SK-N-SH (cell line): Measurements from ENCODE around the gene TRAIP. TPM values are rescaled to one million over a fixed set of nuclear protein-coding genes. Genes with fewer than 3 reads are reported as not detected.
"Not testable (repeated sequence)": the region's sequence is repeated elsewhere in the genome, so short reads cannot be mapped to it uniquely, and the experiment has no call there.

Experiments used
- CTCF ChIA-PET: fragments of 300-600, 350-600 bp; formaldehyde crosslinking; extraction: SDS; loops from one replicate; lab custom pipeline; 2021; lab: Yijun Ruan, JAX
- POLR2A ChIA-PET: fragments of 350-600 bp; sonication (Branson Sonifier 250); formaldehyde crosslinking; extraction: SDS; loops from one replicate; lab custom pipeline; 2020; ENCODE audit warnings: antibody characterized with exemption, inconsistent platforms; lab: Yijun Ruan, JAX
- DNase-seq: peaks from one replicate; pipeline ENCODE4 v3.0.0; 2012
- H2AFZ ChIP-seq: fragments of 200-600 bp; sonication (generic); 2 replicates; pipeline ENCODE4 v1.8.1; 2016; ENCODE audit warnings: antibody characterized with exemption, mild to moderate bottlenecking, low read depth
- H3F3A ChIP-seq: fragments of 200-600 bp; sonication (generic); replicated peaks from 2 replicates; pipeline ENCODE3; 2016; ENCODE audit warnings: antibody characterized with exemption, mild to moderate bottlenecking; ENCODE audit not compliant: insufficient read depth
- H3K27ac ChIP-seq, 2 experiments: fragments of 200-500 bp in 1 of 2; fragments of 200-600 bp in 1 of 2; sonication (Bioruptor generic) in 1 of 2; sonication (generic), shearing (Covaris generic) in 1 of 2; 2 replicates each; pipeline versions ENCODE4 v1.5.1 to v1.6.1; 2014 to 2016; ENCODE audit warnings: low read depth in 2 of 2, inconsistent platforms in 1 of 2, low read length in 1 of 2, mild to moderate bottlenecking in 1 of 2, mixed read lengths in 1 of 2
- H3K27me3 ChIP-seq: fragments of 200-600 bp; sonication (generic), shearing (Covaris generic); 2 replicates; pipeline ENCODE4 v1.6.1; 2016; ENCODE audit warnings: mixed run types; ENCODE audit not compliant: insufficient read depth
- H3K36me3 ChIP-seq, 2 experiments: fragments of 200-500 bp in 1 of 2; fragments of 200-600 bp in 1 of 2; sonication (Bioruptor generic) in 1 of 2; sonication (generic) in 1 of 2; replicated peaks in 1 of 2; 2 replicates each; pipeline versions ENCODE3 to v1.5.1; 2014 to 2016; ENCODE audit warnings: low read length in 1 of 2, mild to moderate bottlenecking in 1 of 2; ENCODE audit not compliant: insufficient read depth in 2 of 2, control insufficient read depth in 1 of 2
- H3K4me1 ChIP-seq, 2 experiments: fragments of 200-500 bp in 1 of 2; fragments of 200-600 bp in 1 of 2; sonication (Bioruptor generic) in 1 of 2; sonication (generic), shearing (Covaris generic) in 1 of 2; 2 replicates each; pipeline versions ENCODE4 v1.5.1 to v1.6.1; 2014 to 2016; ENCODE audit warnings: low read depth in 1 of 2, low read length in 1 of 2, mixed run types in 1 of 2; ENCODE audit not compliant: insufficient read depth in 2 of 2, control insufficient read depth in 1 of 2
- H3K4me2 ChIP-seq: fragments of 200-600 bp; sonication (generic), shearing (Covaris generic); 2 replicates; pipeline ENCODE4 v1.6.1; 2017; ENCODE audit warnings: mixed run types
- H3K4me3 ChIP-seq, 2 experiments: fragments of 200-500 bp in 1 of 2; fragments of 200-600 bp in 1 of 2; sonication (Bioruptor generic) in 1 of 2; sonication (generic), shearing (Covaris generic) in 1 of 2; 2 replicates each; pipeline versions ENCODE4 v1.5.1 to v1.8.1; 2014 to 2016; ENCODE audit warnings: low read depth in 2 of 2, inconsistent platforms in 1 of 2, low read length in 1 of 2, mild to moderate bottlenecking in 1 of 2, mixed read lengths in 1 of 2, moderate library complexity in 1 of 2
- H3K79me2 ChIP-seq: fragments of 200-600 bp; sonication (generic); 2 replicates; pipeline ENCODE4 v1.8.1; 2017; ENCODE audit warnings: mild to moderate bottlenecking; ENCODE audit not compliant: insufficient read depth
- H3K9ac ChIP-seq: fragments of 200-600 bp; sonication (generic); 2 replicates; pipeline ENCODE4 v1.6.1; 2017; ENCODE audit warnings: mixed run types
- H3K9me2 ChIP-seq: fragments of 200-600 bp; sonication (generic); 2 replicates; pipeline ENCODE4 v1.6.1; 2017; ENCODE audit warnings: mixed run types
- H3K9me3 ChIP-seq: fragments of 200-600 bp; sonication (generic); 2 replicates; pipeline ENCODE4 v1.6.1; 2017; ENCODE audit warnings: mixed run types, mild to moderate bottlenecking, moderate library complexity
- H4K20me1 ChIP-seq: fragments of 200-600 bp; sonication (generic); 2 replicates; pipeline ENCODE4 v1.6.1; 2017; ENCODE audit warnings: mild to moderate bottlenecking, mixed run types; ENCODE audit not compliant: insufficient read depth
- CHD2 ChIP-seq: fragments of 150-350 bp; IDR thresholded peaks from 2 replicates; pipeline ENCODE4 v1.6.1; 2018; ENCODE audit warnings: low read length; ENCODE audit not compliant: partially characterized antibody
- ELF1 ChIP-seq: IDR thresholded peaks from 2 replicates; pipeline ENCODE4 v1.4.0; 2012
- EZH2phosphoT487 ChIP-seq: fragments of 200-600 bp; sonication (generic); IDR thresholded peaks from 2 replicates; pipeline ENCODE4 v1.6.1; 2017; ENCODE audit warnings: low read depth, mixed run types, mild to moderate bottlenecking, antibody characterized with exemption, moderate library complexity, borderline replicate concordance
- GABPA ChIP-seq: IDR thresholded peaks from 2 replicates; pipeline ENCODE4 v1.4.0; 2012; ENCODE audit warnings: low read depth, mild to moderate bottlenecking
- JUND ChIP-seq: IDR thresholded peaks from 2 replicates; pipeline ENCODE4 v1.4.0; 2012
- MEF2A ChIP-seq: IDR thresholded peaks from 2 replicates; pipeline ENCODE4 v1.4.0; 2012; ENCODE audit warnings: low read depth, borderline replicate concordance
- MXI1 ChIP-seq: IDR thresholded peaks from 2 replicates; pipeline ENCODE4 v1.6.1; 2012; ENCODE audit warnings: mild to moderate bottlenecking, low read depth, low read length, improper control_type of control experiment
- NFIC ChIP-seq: IDR thresholded peaks from 2 replicates; pipeline ENCODE4 v1.4.0; 2012; ENCODE audit warnings: borderline replicate concordance
- POLR2AphosphoS5 ChIP-seq: IDR thresholded peaks from 2 replicates; pipeline ENCODE4 v1.6.1; 2012; ENCODE audit warnings: low read depth, low read length
- RAD21 ChIP-seq: IDR thresholded peaks from 2 replicates; pipeline ENCODE4 v1.6.1; 2012; ENCODE audit warnings: mild to moderate bottlenecking, low read length
- RCOR1 ChIP-seq: fragments of 150-350 bp; IDR thresholded peaks from 2 replicates; pipeline ENCODE4 v1.6.1; 2017; ENCODE audit warnings: antibody characterized with exemption, low read length
- REST ChIP-seq: IDR thresholded peaks from 2 replicates; pipeline ENCODE4 v1.6.1; 2012; ENCODE audit warnings: mild to moderate bottlenecking, low read depth, low read length, moderate library complexity
- RFX5 ChIP-seq: IDR thresholded peaks from 2 replicates; pipeline ENCODE4 v1.6.1; 2012; ENCODE audit warnings: mild to moderate bottlenecking, improper control_type of control experiment, low read length
- SIN3A ChIP-seq: IDR thresholded peaks from 2 replicates; pipeline ENCODE4 v1.6.1; 2012; ENCODE audit warnings: low read depth, mild to moderate bottlenecking, low read length, moderate library complexity, borderline replicate concordance
- SMC3 ChIP-seq: IDR thresholded peaks from 2 replicates; pipeline ENCODE4 v1.6.1; 2012; ENCODE audit warnings: low read depth, low read length, improper control_type of control experiment
- TAF1 ChIP-seq: IDR thresholded peaks from 2 replicates; pipeline ENCODE4 v1.6.1; 2012; ENCODE audit warnings: low read depth, mild to moderate bottlenecking, low read length, moderate library complexity, borderline replicate concordance
- TCF12 ChIP-seq: IDR thresholded peaks from 2 replicates; pipeline ENCODE4 v1.4.0; 2012
- TEAD4 ChIP-seq: IDR thresholded peaks from 2 replicates; pipeline ENCODE4 v1.4.0; 2012; ENCODE audit warnings: mild to moderate bottlenecking, borderline replicate concordance; ENCODE audit not compliant: insufficient read depth
- USF2 ChIP-seq: fragments of 150-350 bp; IDR thresholded peaks from 2 replicates; pipeline ENCODE4 v1.6.1; 2017; ENCODE audit warnings: antibody characterized with exemption, low read length, low read depth, borderline replicate concordance
- YY1 ChIP-seq: IDR thresholded peaks from 2 replicates; pipeline ENCODE4 v1.4.0; 2012; ENCODE audit warnings: low read depth, mild to moderate bottlenecking
- WGBS: methylation state at CpG from one replicate; pipeline ENCODE4 v1.1.6; 2017; ENCODE audit warnings: low lambda C conversion rate; 5-methylcytosine and 5-hydroxymethylcytosine counted together
- polyA plus RNA-seq, 3 experiments: library from polyadenylated mRNA; depleted of rRNA; stranded (reverse); fragments of >200 nt; gene quantifications; 2 replicates each; pipeline ENCODE4 v1.2.3, GENCODE V29; 2012
- TF ChIP-seq, protein P1 (sequence below): IDR thresholded peaks from 2 replicates; pipeline ENCODE4 v1.4.0; 2012; ENCODE audit warnings: low read depth
- TF ChIP-seq, protein P2 (sequence below): IDR thresholded peaks from 2 replicates; pipeline ENCODE4 v1.4.0; 2012; ENCODE audit warnings: low read depth, borderline replicate concordance

TRAIP gene
- 8.1 and 12.8 TPM in 2 replicates for polyA plus RNA-seq (2012; rRNA removed)
- 4.8 and 7.6 TPM in 2 replicates for polyA plus RNA-seq (2012; cell fraction: cytosol; rRNA removed)
- 39.1 and 62.4 TPM in 2 replicates for polyA plus RNA-seq (2012; cell fraction: nucleus; rRNA removed)

DNA sequence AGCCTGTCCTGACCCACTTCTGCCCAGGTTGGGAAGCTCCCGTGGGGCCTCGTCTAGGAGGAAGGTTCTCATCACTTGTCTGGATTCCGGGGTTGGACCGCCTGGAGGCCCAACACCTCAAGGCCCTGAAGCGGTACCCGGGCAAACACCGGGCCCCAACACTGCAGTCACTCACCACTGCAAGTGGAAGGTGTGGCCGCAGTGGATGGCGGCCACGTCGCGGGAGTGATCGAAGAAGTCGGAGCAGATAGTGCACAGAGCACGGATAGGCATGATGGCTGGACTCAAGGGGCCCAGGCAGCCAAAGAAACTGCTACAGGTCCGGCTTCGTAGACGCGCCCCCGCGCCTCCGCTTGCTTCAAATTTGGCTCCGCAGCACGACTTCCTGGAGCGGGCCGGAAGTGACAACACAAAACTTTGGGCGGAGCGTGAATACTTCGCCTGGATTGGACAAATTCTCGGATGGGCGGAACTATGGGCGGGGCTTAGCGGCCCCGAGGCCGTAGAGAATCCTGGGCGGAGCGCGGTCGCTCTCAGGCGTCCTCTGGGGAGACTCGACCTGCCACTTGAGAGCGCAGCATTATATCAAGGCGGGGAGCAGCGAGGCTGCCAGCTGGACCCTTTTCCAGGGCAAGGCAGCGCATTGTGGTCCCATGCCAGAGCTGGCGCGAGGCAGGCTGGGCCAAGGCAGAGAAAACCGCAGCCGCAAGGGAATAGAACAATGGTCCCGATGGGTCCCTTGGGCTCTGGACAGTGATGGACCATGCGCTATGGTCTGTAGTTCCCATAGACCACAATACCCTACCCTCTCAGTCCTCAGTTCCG is at the start of gene TRAIP:
Gene TRAIP (minus strand): TSS at position 384 of the 825 bp plus-strand sequence. CDS start 111 bp downstream, at position 273.
- peaks cover 0 to 14% of the 10 kb centered on the region in 2 experiments; a peak in 1 of 4 replicates for H3K4me1 ChIP-seq
- DNase-seq = peak; percentile 98
- H3K27me3 ChIP-seq = no peaks in the 10 kb centered on the region
- H3K9ac ChIP-seq = peak within 1 kb of the TSS; percentile 73
- peak within 1 kb of the TSS; percentile 71 to 98 for H3K4me3 ChIP-seq
- peak within 1 kb of the TSS; percentile 99 for H3K4me2 ChIP-seq
- ChIA-PET CTCF (interaction anchor here (1.4 to 4.0 kb wide), 4 partner anchors 15 to 317 kb away, joined by 3 to 22 read pairs (median 8); no protein-coding TSS in a partner anchor), POLR2A (interaction anchor here (0.7 to 1.2 kb wide), 3 partner anchors 14 to 49 kb away, joined by 3 read pairs; no protein-coding TSS in a partner anchor)
- no peaks in the 10 kb centered on the region for H3K9me3 ChIP-seq
- no peaks in the 10 kb centered on the region for H3F3A ChIP-seq
- no peaks in the 10 kb centered on the region for H4K20me1 ChIP-seq
- H3K79me2 ChIP-seq = peaks cover 35% of the 10 kb centered on the region
- TF ChIP-seq EZH2phosphoT487 (no peak), TAF1 (peak; percentile 63; the same call in 1 of the 2 replicates), SMC3 (peak; percentile 16), RAD21 (peak; percentile 40), TCF12 (no peak), MXI1 (peak; percentile 95), MEF2A (no peak), GABPA (peak; percentile 98), TEAD4 (no peak), CHD2 (no peak), SIN3A (peak; percentile 98), RFX5 (no peak), JUND (no peak), REST (no peak), ELF1 (peak; percentile 89), YY1 (no peak), RCOR1 (no peak), USF2 (no peak), NFIC (no peak), POLR2AphosphoS5 (peak; percentile 91)
- TF ChIP-seq, protein P1, sequence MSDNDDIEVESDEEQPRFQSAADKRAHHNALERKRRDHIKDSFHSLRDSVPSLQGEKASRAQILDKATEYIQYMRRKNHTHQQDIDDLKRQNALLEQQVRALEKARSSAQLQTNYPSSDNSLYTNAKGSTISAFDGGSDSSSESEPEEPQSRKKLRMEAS = peak; percentile 96
- TF ChIP-seq, protein P2, sequence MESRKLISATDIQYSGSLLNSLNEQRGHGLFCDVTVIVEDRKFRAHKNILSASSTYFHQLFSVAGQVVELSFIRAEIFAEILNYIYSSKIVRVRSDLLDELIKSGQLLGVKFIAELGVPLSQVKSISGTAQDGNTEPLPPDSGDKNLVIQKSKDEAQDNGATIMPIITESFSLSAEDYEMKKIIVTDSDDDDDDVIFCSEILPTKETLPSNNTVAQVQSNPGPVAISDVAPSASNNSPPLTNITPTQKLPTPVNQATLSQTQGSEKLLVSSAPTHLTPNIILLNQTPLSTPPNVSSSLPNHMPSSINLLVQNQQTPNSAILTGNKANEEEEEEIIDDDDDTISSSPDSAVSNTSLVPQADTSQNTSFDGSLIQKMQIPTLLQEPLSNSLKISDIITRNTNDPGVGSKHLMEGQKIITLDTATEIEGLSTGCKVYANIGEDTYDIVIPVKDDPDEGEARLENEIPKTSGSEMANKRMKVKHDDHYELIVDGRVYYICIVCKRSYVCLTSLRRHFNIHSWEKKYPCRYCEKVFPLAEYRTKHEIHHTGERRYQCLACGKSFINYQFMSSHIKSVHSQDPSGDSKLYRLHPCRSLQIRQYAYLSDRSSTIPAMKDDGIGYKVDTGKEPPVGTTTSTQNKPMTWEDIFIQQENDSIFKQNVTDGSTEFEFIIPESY = no peak
- H3K27ac ChIP-seq = peak within 1 kb of the TSS; percentile 38 to 85; a peak in 3 of 4 replicates
- no peaks in the 10 kb centered on the region for H3K36me3 ChIP-seq
- peak within 1 kb of the TSS; percentile 99 for H2AFZ ChIP-seq
- H3K9me2 ChIP-seq = no peaks in the 10 kb centered on the region
- 0% methylated on average over 8 of the region's 52 CpGs for WGBS

DNA sequence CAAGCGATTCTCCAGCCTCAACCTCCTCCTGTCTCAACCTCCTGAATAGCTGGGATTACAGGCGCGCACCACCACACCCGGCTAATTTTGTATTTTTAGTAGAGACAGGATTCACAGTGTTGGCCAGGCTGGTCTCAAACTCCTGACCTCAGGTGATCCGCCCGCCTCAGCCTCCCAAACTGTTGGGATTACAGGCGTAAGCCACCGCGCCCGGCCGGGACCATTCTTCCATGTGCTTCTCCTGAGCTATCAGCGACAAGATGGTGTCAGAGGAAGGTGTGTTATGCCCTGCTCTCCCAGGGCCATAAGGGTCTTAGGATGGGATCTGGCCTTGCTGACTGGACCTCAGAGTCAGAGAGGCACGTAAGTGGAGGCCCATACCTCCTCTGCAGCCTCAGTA is 48.1 kb upstream of the TRAIP start:
- H3K27me3 ChIP-seq, H3F3A ChIP-seq, DNase-seq, H2AFZ ChIP-seq, H3K4me1 ChIP-seq, H4K20me1 ChIP-seq, H3K9me2 ChIP-seq, H3K9ac ChIP-seq, H3K36me3 ChIP-seq, CTCF ChIA-PET, H3K4me3 ChIP-seq, H3K4me2 ChIP-seq, H3K79me2 ChIP-seq, H3K27ac ChIP-seq, H3K9me3 ChIP-seq: not testable (repeated sequence)
- POLR2A ChIA-PET = interaction anchor here (0.6 kb wide), 1 partner anchor 101 kb away, joined by 3 read pairs; the partner anchor contains the start of gene INKA1
- WGBS = 97% methylated on average over 10 of the region's 13 CpGs
